WTC11 (cell line): ENCODE data around the gene MITF. TPM values are rescaled to one million over a fixed set of nuclear protein-coding genes. Genes with fewer than 3 reads are reported as not detected.

Experiments
- ATAC-seq: fragments of 200-7000 bp; cut with Tn5 transposase; 2 replicates; pipeline ENCODE4 v1.10.0; 2021; ENCODE audit warnings: mild to moderate bottlenecking, moderate library complexity
- CTCF ChIA-PET: fragments of 300-600 bp; sonication (Branson Sonifier 250); formaldehyde crosslinking; loops from one replicate; lab custom pipeline; 2021; ENCODE audit warnings: antibody characterized with exemption; lab: Charles Lee
- POLR2A ChIA-PET: fragments of 350-600 bp; sonication (Branson Sonifier 250); formaldehyde crosslinking; loops from one replicate; lab custom pipeline; 2021; ENCODE audit warnings: antibody characterized with exemption; lab: Charles Lee
- DNase-seq: peaks from one replicate; pipeline ENCODE4 v3.0.0; 2021; ENCODE audit warnings: low spot score
- H3K27ac Mint-ChIP-seq: 2 replicates; pipeline ENCODE4 v1.8.0; 2021; ENCODE audit warnings: mixed read lengths
- H3K27me3 Mint-ChIP-seq: 2 replicates; pipeline ENCODE4 v1.8.0; 2021; ENCODE audit warnings: low read depth, mild to moderate bottlenecking, moderate library complexity, mixed read lengths
- H3K36me3 Mint-ChIP-seq: 2 replicates; pipeline ENCODE4 v1.8.0; 2021; ENCODE audit warnings: mixed read lengths
- H3K4me1 Mint-ChIP-seq: 2 replicates; pipeline ENCODE4 v1.8.0; 2022; ENCODE audit warnings: mixed read lengths
- H3K4me3 Mint-ChIP-seq: 2 replicates; pipeline ENCODE4 v1.8.0; 2021; ENCODE audit warnings: mild to moderate bottlenecking, moderate library complexity, mixed read lengths
- H3K9me3 Mint-ChIP-seq: 2 replicates; pipeline ENCODE4 v1.8.0; 2021; ENCODE audit warnings: mixed read lengths
- ATF6 ChIP-seq: sonication (generic); formaldehyde crosslinking; IDR thresholded peaks from 2 replicates; pipeline ENCODE4 v1.8.1; 2023; ENCODE audit warnings: mild to moderate bottlenecking, missing genetic modification reagents
- CBFB ChIP-seq: sonication (generic); formaldehyde crosslinking; IDR thresholded peaks from 2 replicates; pipeline ENCODE4 v1.8.1; 2022; ENCODE audit warnings: mild to moderate bottlenecking, low read depth, missing genetic modification reagents
- EMX1 ChIP-seq: fragments of 250-450 bp; sonication (Bioruptor Pico); IDR thresholded peaks from 2 replicates; pipeline ENCODE4 v1.8.0; 2021; ENCODE audit warnings: mild to moderate bottlenecking
- FOXK1 ChIP-seq: sonication (generic); formaldehyde crosslinking; IDR thresholded peaks from 2 replicates; pipeline ENCODE4 v1.8.0; 2022; ENCODE audit warnings: mild to moderate bottlenecking, moderate library complexity, missing genetic modification reagents
- GRHL2 ChIP-seq: fragments of 250-450 bp; sonication (Bioruptor Pico); IDR thresholded peaks from 2 replicates; pipeline ENCODE4 v1.8.0; 2022; ENCODE audit warnings: mild to moderate bottlenecking, moderate library complexity; ENCODE audit not compliant: insufficient replicate concordance, severe bottlenecking
- GTF2I ChIP-seq: fragments of 250-450 bp; sonication (Bioruptor Pico); conservative IDR thresholded peaks from 2 replicates; pipeline ENCODE4 v1.4.0; 2021; ENCODE audit warnings: mild to moderate bottlenecking
- HMGA2 ChIP-seq: fragments of 250-450 bp; sonication (Bioruptor Pico); IDR thresholded peaks from 2 replicates; pipeline ENCODE4 v1.4.0; 2021; ENCODE audit warnings: mild to moderate bottlenecking, moderate library complexity
- HMGXB4 ChIP-seq: sonication (generic); formaldehyde crosslinking; IDR thresholded peaks from 2 replicates; pipeline ENCODE4 v1.8.1; 2023; ENCODE audit warnings: mild to moderate bottlenecking, moderate library complexity, missing genetic modification reagents
- MLX ChIP-seq: sonication (generic); formaldehyde crosslinking; IDR thresholded peaks from 2 replicates; pipeline ENCODE4 v1.8.1; 2023; ENCODE audit warnings: mild to moderate bottlenecking, missing genetic modification reagents, moderate library complexity
- MXD4 ChIP-seq: fragments of 250-450 bp; sonication (Bioruptor Pico); IDR thresholded peaks from 2 replicates; pipeline ENCODE4 v1.8.0; 2021; ENCODE audit warnings: mild to moderate bottlenecking, moderate library complexity, borderline replicate concordance
- ZNF121 ChIP-seq: sonication (generic); formaldehyde crosslinking; IDR thresholded peaks from 2 replicates; pipeline ENCODE4 v1.8.0; 2023; ENCODE audit warnings: missing genetic modification reagents
- ZNF423 ChIP-seq: fragments of 250-450 bp; sonication (Bioruptor Pico); IDR thresholded peaks from 2 replicates; pipeline ENCODE4 v2.1.2; 2022; ENCODE audit warnings: mild to moderate bottlenecking, moderate library complexity
- ZNF532 ChIP-seq: fragments of 250-450 bp; sonication (Bioruptor Pico); IDR thresholded peaks from 2 replicates; pipeline ENCODE4 v1.9.0; 2021; ENCODE audit warnings: mild to moderate bottlenecking, borderline replicate concordance
- total RNA-seq: library from RNA; stranded (reverse); gene quantifications from 3 replicates; pipeline ENCODE4 v1.2.3, GENCODE V29; 2021
- TF ChIP-seq, protein P1 (sequence below): sonication (generic); formaldehyde crosslinking; IDR thresholded peaks from 2 replicates; pipeline ENCODE4 v1.8.0; 2022; ENCODE audit warnings: mild to moderate bottlenecking, missing genetic modification reagents
- TF ChIP-seq, protein P2 (sequence below): sonication (generic); formaldehyde crosslinking; conservative IDR thresholded peaks from 2 replicates; pipeline ENCODE4 v1.8.1; 2022; ENCODE audit warnings: mild to moderate bottlenecking, missing genetic modification reagents
- TF ChIP-seq, protein P3 (sequence below): fragments of 250-450 bp; sonication (Bioruptor Pico); IDR thresholded peaks from 2 replicates; pipeline ENCODE4 v1.9.0; 2021; ENCODE audit warnings: mild to moderate bottlenecking
- TF ChIP-seq, protein P4 (sequence below): fragments of 200-600 bp; IDR thresholded peaks from 2 replicates; pipeline ENCODE4 v1.8.0; 2022; ENCODE audit warnings: antibody characterized with exemption

Gene MITF
- total RNA-seq, 1 experiment from 2014 or later = 1.3 TPM

GRCh38 chr3:69752241-69752640 is 13.0 kb downstream of the MITF start:
- Mint-ChIP-seq H3K4me1 (no peaks in the 10 kb centered on the region), H3K27ac (no peak overlapping the region), H3K4me3 (no peak overlapping the region), H3K27me3 (peaks cover 6% of the 10 kb centered on the region), H3K9me3 (peaks cover 29% of the 10 kb centered on the region), H3K36me3 (peaks cover 7% of the 10 kb centered on the region)
- no peak for ATAC-seq
- DNase-seq = no peak
- ChIA-PET CTCF (no interaction called here), POLR2A (no interaction called here)
- TF ChIP-seq HMGXB4 (CRISPR knock-in tag) (no peak), MXD4 (CRISPR knock-in tag) (no peak), ZNF121 (CRISPR knock-in tag) (no peak), ATF6 (CRISPR knock-in tag) (no peak), GRHL2 (CRISPR knock-in tag) (no peak), ZNF423 (no peak), EMX1 (no peak), MLX (CRISPR knock-in tag) (no peak), GTF2I (CRISPR knock-in tag) (no peak), FOXK1 (no peak), ZNF532 (no peak), HMGA2 (CRISPR knock-in tag) (no peak), CBFB (CRISPR knock-in tag) (no peak)
- TF ChIP-seq, protein P1, sequence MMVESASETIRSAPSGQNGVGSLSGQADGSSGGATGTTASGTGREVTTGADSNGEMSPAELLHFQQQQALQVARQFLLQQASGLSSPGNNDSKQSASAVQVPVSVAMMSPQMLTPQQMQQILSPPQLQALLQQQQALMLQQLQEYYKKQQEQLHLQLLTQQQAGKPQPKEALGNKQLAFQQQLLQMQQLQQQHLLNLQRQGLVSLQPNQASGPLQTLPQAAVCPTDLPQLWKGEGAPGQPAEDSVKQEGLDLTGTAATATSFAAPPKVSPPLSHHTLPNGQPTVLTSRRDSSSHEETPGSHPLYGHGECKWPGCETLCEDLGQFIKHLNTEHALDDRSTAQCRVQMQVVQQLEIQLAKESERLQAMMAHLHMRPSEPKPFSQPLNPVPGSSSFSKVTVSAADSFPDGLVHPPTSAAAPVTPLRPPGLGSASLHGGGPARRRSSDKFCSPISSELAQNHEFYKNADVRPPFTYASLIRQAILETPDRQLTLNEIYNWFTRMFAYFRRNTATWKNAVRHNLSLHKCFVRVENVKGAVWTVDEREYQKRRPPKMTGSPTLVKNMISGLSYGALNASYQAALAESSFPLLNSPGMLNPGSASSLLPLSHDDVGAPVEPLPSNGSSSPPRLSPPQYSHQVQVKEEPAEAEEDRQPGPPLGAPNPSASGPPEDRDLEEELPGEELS (CRISPR knock-in tag) = no peak
- TF ChIP-seq, protein P2, sequence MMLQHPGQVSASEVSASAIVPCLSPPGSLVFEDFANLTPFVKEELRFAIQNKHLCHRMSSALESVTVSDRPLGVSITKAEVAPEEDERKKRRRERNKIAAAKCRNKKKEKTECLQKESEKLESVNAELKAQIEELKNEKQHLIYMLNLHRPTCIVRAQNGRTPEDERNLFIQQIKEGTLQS (CRISPR knock-in tag) = no peak
- TF ChIP-seq, protein P3, sequence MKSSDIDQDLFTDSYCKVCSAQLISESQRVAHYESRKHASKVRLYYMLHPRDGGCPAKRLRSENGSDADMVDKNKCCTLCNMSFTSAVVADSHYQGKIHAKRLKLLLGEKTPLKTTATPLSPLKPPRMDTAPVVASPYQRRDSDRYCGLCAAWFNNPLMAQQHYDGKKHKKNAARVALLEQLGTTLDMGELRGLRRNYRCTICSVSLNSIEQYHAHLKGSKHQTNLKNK (CRISPR knock-in tag) = no peak
- TF ChIP-seq, protein P4, sequence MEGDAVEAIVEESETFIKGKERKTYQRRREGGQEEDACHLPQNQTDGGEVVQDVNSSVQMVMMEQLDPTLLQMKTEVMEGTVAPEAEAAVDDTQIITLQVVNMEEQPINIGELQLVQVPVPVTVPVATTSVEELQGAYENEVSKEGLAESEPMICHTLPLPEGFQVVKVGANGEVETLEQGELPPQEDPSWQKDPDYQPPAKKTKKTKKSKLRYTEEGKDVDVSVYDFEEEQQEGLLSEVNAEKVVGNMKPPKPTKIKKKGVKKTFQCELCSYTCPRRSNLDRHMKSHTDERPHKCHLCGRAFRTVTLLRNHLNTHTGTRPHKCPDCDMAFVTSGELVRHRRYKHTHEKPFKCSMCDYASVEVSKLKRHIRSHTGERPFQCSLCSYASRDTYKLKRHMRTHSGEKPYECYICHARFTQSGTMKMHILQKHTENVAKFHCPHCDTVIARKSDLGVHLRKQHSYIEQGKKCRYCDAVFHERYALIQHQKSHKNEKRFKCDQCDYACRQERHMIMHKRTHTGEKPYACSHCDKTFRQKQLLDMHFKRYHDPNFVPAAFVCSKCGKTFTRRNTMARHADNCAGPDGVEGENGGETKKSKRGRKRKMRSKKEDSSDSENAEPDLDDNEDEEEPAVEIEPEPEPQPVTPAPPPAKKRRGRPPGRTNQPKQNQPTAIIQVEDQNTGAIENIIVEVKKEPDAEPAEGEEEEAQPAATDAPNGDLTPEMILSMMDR = no peak
